GM04503 (cell line): ENCODE measurements around the gene SRPK3.

ENCODE experiments used
- DNase-seq: peaks from one replicate; pipeline ENCODE4 v3.0.0-alpha.2; 2012; ENCODE audit warnings: low read depth

The SRPK3 gene

DNA sequence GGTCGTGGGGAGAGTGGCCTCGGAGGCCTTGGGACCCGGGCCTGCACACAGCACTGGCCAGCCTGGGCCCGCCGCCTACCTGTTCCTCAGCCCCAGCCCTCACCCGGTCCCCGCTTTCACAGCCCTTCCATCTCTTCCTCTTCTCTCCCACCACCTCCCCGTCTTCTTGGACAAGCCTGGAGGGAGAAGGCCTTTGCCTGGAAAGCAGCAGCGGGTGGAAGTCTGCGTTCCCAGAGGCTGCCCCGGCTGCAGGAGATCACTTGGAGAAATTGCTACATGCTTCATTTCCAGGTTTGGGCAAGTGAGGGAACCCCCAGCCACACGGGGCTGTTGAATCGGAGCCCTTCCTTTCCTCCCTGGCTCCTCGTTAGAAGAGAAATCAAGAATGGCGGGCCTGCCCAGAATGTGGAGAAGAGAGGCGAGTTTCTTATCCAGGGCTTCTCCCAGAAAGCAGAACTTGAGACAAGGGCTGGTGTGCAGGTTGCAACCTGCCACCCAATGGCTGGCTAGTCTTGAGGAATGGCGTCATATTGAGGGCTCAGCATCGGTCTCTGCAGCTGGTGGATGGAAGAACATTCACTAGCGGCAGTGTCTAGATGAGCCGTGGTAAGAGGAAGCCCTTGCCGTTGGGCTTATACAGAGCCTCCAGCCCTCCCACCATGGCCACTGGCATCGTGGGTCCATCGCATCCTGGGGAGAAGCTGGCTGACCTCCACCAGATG, 50.7 kb downstream of the SRPK3 start:
- no peak for DNase-seq

DNA sequence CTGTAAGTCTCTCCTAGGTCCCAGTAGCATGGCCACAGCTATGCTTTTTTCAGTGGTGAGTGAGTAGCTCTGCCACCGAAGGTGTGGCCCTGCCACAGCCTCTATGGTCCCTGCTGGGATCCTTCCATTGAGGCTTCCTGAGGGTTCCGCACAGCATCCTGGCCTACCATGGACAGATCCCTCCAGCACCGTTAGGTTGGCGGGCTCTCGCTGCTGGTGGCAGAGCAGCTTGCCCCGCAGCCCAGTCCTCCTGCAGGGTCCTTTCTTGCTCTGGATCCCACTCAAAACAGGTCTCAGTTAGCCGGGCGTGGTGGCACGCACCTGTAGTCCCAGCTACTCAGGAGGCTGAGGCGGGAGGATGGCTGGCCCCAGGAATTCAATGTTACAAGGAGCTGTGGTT, 51.9 kb downstream of the SRPK3 start:
- no peak for DNase-seq
